Transverse colon (tissue), 4 donors: ENCODE results near the gene SLC35B2.

ENCODE experiments used
- EP300 ChIP-seq: sonication (generic); formaldehyde crosslinking; IDR thresholded peaks from one replicate; pipeline ENCODE4 v1.6.1; 2017; ENCODE audit warnings: antibody characterized with exemption, low read depth
- POLR2AphosphoS5 ChIP-seq, 3 donors: sonication (generic); formaldehyde crosslinking; IDR thresholded peaks; one replicate each; pipeline ENCODE4 v1.6.1; 2016; ENCODE audit warnings: antibody characterized with exemption in 3 of 3
- TF ChIP-seq, protein P1 (sequence below), 5 experiments: fragments of 200-600 bp in 3 of 5; fragments of 450-650 bp in 2 of 5; sonication (generic) in 3 of 5; IDR thresholded peaks; 1 replicate in 2 of 5; 2 replicates in 3 of 5; pipeline ENCODE4 v1.5.1; 2016 to 2017; ENCODE audit warnings: antibody characterized with exemption in 5 of 5, inconsistent platforms in 3 of 5, mild to moderate bottlenecking in 2 of 5, moderate library complexity in 1 of 5

- TF ChIP-seq, protein P1, sequence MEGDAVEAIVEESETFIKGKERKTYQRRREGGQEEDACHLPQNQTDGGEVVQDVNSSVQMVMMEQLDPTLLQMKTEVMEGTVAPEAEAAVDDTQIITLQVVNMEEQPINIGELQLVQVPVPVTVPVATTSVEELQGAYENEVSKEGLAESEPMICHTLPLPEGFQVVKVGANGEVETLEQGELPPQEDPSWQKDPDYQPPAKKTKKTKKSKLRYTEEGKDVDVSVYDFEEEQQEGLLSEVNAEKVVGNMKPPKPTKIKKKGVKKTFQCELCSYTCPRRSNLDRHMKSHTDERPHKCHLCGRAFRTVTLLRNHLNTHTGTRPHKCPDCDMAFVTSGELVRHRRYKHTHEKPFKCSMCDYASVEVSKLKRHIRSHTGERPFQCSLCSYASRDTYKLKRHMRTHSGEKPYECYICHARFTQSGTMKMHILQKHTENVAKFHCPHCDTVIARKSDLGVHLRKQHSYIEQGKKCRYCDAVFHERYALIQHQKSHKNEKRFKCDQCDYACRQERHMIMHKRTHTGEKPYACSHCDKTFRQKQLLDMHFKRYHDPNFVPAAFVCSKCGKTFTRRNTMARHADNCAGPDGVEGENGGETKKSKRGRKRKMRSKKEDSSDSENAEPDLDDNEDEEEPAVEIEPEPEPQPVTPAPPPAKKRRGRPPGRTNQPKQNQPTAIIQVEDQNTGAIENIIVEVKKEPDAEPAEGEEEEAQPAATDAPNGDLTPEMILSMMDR (IDR thresholded peaks at IDR 0.05): no peak
- TF ChIP-seq POLR2AphosphoS5 (IDR thresholded peaks at IDR 0.05) (no peak), EP300 (no peak)
Measured at GRCh38 chr6:44294832-44295791, 37.8 kb upstream of the SLC35B2 start.
